HepG2 (cell line): ENCODE measurements around the gene GMPPA. TPM values are rescaled to one million over a fixed set of nuclear protein-coding genes. Genes with fewer than 3 reads are reported as not detected.

Experiments
- ARHGAP35 ChIP-seq: sonication (generic); formaldehyde crosslinking; IDR thresholded peaks from 2 replicates; pipeline ENCODE4 v1.9.0; 2022; ENCODE audit warnings: mild to moderate bottlenecking, inconsistent platforms, moderate library complexity, missing genetic modification reagents, borderline replicate concordance
- ARID4A ChIP-seq: sonication (generic); formaldehyde crosslinking; IDR thresholded peaks from 2 replicates; pipeline ENCODE4 v1.5.0; 2020; ENCODE audit warnings: mild to moderate bottlenecking, missing genetic modification reagents, borderline replicate concordance
- ATF6 ChIP-seq: sonication (generic); formaldehyde crosslinking; conservative IDR thresholded peaks from 2 replicates; pipeline ENCODE4 v1.4.0; 2020; ENCODE audit warnings: missing genetic modification reagents
- GABPA ChIP-seq, 2 experiments: IDR thresholded peaks; 2 replicates each; pipeline ENCODE4 v1.6.1; 2011 to 2016; ENCODE audit warnings: low read depth in 2 of 2, low read length in 1 of 2, missing biosample characterization in 1 of 2, missing genetic modification characterization in 1 of 2
- MLXIP ChIP-seq: sonication (generic); formaldehyde crosslinking; IDR thresholded peaks from 2 replicates; pipeline ENCODE4 v1.9.0; 2021; ENCODE audit warnings: missing genetic modification reagents, borderline replicate concordance
- MNT ChIP-seq: fragments of 450-650 bp; IDR thresholded peaks from 2 replicates; pipeline ENCODE4 v1.6.1; 2016
- NR2C2 ChIP-seq: sonication (generic); formaldehyde crosslinking; IDR thresholded peaks from 2 replicates; pipeline ENCODE4 v1.4.0; 2020; ENCODE audit warnings: missing genetic modification reagents, mild to moderate bottlenecking, moderate library complexity, borderline replicate concordance
- SNAI1 ChIP-seq: sonication (generic); formaldehyde crosslinking; IDR thresholded peaks from 2 replicates; pipeline ENCODE4 v1.5.0; 2020; ENCODE audit warnings: mild to moderate bottlenecking, missing genetic modification reagents, borderline replicate concordance
- TEAD2 ChIP-seq: sonication (generic); formaldehyde crosslinking; IDR thresholded peaks from 2 replicates; pipeline ENCODE4 v1.9.0; 2021; ENCODE audit warnings: missing genetic modification reagents
- ZNF317 ChIP-seq: sonication (generic); formaldehyde crosslinking; IDR thresholded peaks from 2 replicates; pipeline ENCODE4 v1.5.0; 2020; ENCODE audit warnings: mild to moderate bottlenecking, missing genetic modification reagents
- ZNF441 ChIP-seq: sonication (generic); formaldehyde crosslinking; IDR thresholded peaks from 2 replicates; pipeline ENCODE4 v1.7.0; 2021; ENCODE audit warnings: missing genetic modification reagents, borderline replicate concordance
- ZNF704 ChIP-seq: sonication (generic); formaldehyde crosslinking; IDR thresholded peaks from 2 replicates; pipeline ENCODE4 v1.8.1; 2023; ENCODE audit warnings: mild to moderate bottlenecking, inconsistent platforms, moderate library complexity, missing genetic modification reagents, borderline replicate concordance
- polyA plus RNA-seq, 8 experiments: library from polyadenylated mRNA; depleted of rRNA in 3 of 8; stranded (reverse) in 7 of 8; unstranded in 1 of 8; fragments of >200 nt; fragmentation: Illumina TruSeq in 4 of 8; extraction: Trizol in 4 of 8; gene quantifications; 2 replicates each; pipeline versions ENCODE4 v1.2.1 to v1.2.3, GENCODE V29; 2011 to 2016; ENCODE audit warnings: low read depth in 4 of 8, missing spikeins in 1 of 8, mixed read lengths in 1 of 8; ENCODE audit not compliant: insufficient read depth in 1 of 8
- total RNA-seq, 5 experiments: library from RNA; depleted of rRNA; stranded (reverse); fragments of >200 nt; fragmentation: Illumina TruSeq; extraction: Trizol; gene quantifications; 2 replicates each; pipeline ENCODE4 v1.2.3, GENCODE V29; 2016; ENCODE audit warnings: low read depth in 1 of 5

The GMPPA gene
- total and polyA plus RNA-seq, 2 of the 13 experiments (the other 11 are each of a cell fraction or from before 2014, with no cell fraction given): 81.1 to 106 TPM

- TF ChIP-seq GABPA (IDR thresholded peaks at IDR 0.05; ENCODE audit: low read depth, low read length) (no peak), GABPA (CRISPR knock-in tag; IDR thresholded peaks at IDR 0.05; ENCODE audit: low read depth) (no peak), MNT (no peak), MLXIP (CRISPR knock-in tag) (no peak), NR2C2 (CRISPR knock-in tag) (peak; percentile 77), ARID4A (peak; percentile 59), ATF6 (CRISPR knock-in tag) (no peak), SNAI1 (CRISPR knock-in tag) (no peak; the same call in 1 of the 2 replicates), ZNF441 (CRISPR knock-in tag) (no peak; the same call in 1 of the 2 replicates), ARHGAP35 (no peak), ZNF704 (CRISPR knock-in tag) (0 out of 2 replicates have a peak, but pooled peaks have one; percentile 5), ZNF317 (CRISPR knock-in tag) (no peak), TEAD2 (CRISPR knock-in tag) (no peak)
Measured at GRCh38 chr2:219509780-219510511, 11.3 kb downstream of the GMPPA start (continued).
